SK-N-SH (cell line): ENCODE results near the gene GPR137B. TPM values are rescaled to one million over a fixed set of nuclear protein-coding genes. Genes with fewer than 3 reads are reported as not detected.

ENCODE experiments used
- CTCF ChIA-PET: fragments of 300-600, 350-600 bp; formaldehyde crosslinking; extraction: SDS; loops from one replicate; lab custom pipeline; 2021; lab: Yijun Ruan, JAX
- POLR2A ChIA-PET: fragments of 350-600 bp; sonication (Branson Sonifier 250); formaldehyde crosslinking; extraction: SDS; loops from one replicate; lab custom pipeline; 2020; ENCODE audit warnings: antibody characterized with exemption, inconsistent platforms; lab: Yijun Ruan, JAX
- DNase-seq: peaks from one replicate; pipeline ENCODE4 v3.0.0; 2012
- H2AFZ ChIP-seq: fragments of 200-600 bp; sonication (generic); 2 replicates; pipeline ENCODE4 v1.8.1; 2016; ENCODE audit warnings: antibody characterized with exemption, mild to moderate bottlenecking, low read depth
- H3F3A ChIP-seq: fragments of 200-600 bp; sonication (generic); replicated peaks from 2 replicates; pipeline ENCODE3; 2016; ENCODE audit warnings: antibody characterized with exemption, mild to moderate bottlenecking; ENCODE audit not compliant: insufficient read depth
- H3K27ac ChIP-seq, 2 experiments: fragments of 200-500 bp in 1 of 2; fragments of 200-600 bp in 1 of 2; sonication (Bioruptor generic) in 1 of 2; sonication (generic), shearing (Covaris generic) in 1 of 2; 2 replicates each; pipeline versions ENCODE4 v1.5.1 to v1.6.1; 2014 to 2016; ENCODE audit warnings: low read depth in 2 of 2, inconsistent platforms in 1 of 2, low read length in 1 of 2, mild to moderate bottlenecking in 1 of 2, mixed read lengths in 1 of 2
- H3K27me3 ChIP-seq: fragments of 200-600 bp; sonication (generic), shearing (Covaris generic); 2 replicates; pipeline ENCODE4 v1.6.1; 2016; ENCODE audit warnings: mixed run types; ENCODE audit not compliant: insufficient read depth
- H3K36me3 ChIP-seq, 2 experiments: fragments of 200-500 bp in 1 of 2; fragments of 200-600 bp in 1 of 2; sonication (Bioruptor generic) in 1 of 2; sonication (generic) in 1 of 2; replicated peaks in 1 of 2; 2 replicates each; pipeline versions ENCODE3 to v1.5.1; 2014 to 2016; ENCODE audit warnings: low read length in 1 of 2, mild to moderate bottlenecking in 1 of 2; ENCODE audit not compliant: insufficient read depth in 2 of 2, control insufficient read depth in 1 of 2
- H3K4me1 ChIP-seq, 2 experiments: fragments of 200-500 bp in 1 of 2; fragments of 200-600 bp in 1 of 2; sonication (Bioruptor generic) in 1 of 2; sonication (generic), shearing (Covaris generic) in 1 of 2; 2 replicates each; pipeline versions ENCODE4 v1.5.1 to v1.6.1; 2014 to 2016; ENCODE audit warnings: low read depth in 1 of 2, low read length in 1 of 2, mixed run types in 1 of 2; ENCODE audit not compliant: insufficient read depth in 2 of 2, control insufficient read depth in 1 of 2
- H3K4me2 ChIP-seq: fragments of 200-600 bp; sonication (generic), shearing (Covaris generic); 2 replicates; pipeline ENCODE4 v1.6.1; 2017; ENCODE audit warnings: mixed run types
- H3K4me3 ChIP-seq, 2 experiments: fragments of 200-500 bp in 1 of 2; fragments of 200-600 bp in 1 of 2; sonication (Bioruptor generic) in 1 of 2; sonication (generic), shearing (Covaris generic) in 1 of 2; 2 replicates each; pipeline versions ENCODE4 v1.5.1 to v1.8.1; 2014 to 2016; ENCODE audit warnings: low read depth in 2 of 2, inconsistent platforms in 1 of 2, low read length in 1 of 2, mild to moderate bottlenecking in 1 of 2, mixed read lengths in 1 of 2, moderate library complexity in 1 of 2
- H3K79me2 ChIP-seq: fragments of 200-600 bp; sonication (generic); 2 replicates; pipeline ENCODE4 v1.8.1; 2017; ENCODE audit warnings: mild to moderate bottlenecking; ENCODE audit not compliant: insufficient read depth
- H3K9ac ChIP-seq: fragments of 200-600 bp; sonication (generic); 2 replicates; pipeline ENCODE4 v1.6.1; 2017; ENCODE audit warnings: mixed run types
- H3K9me2 ChIP-seq: fragments of 200-600 bp; sonication (generic); 2 replicates; pipeline ENCODE4 v1.6.1; 2017; ENCODE audit warnings: mixed run types
- H3K9me3 ChIP-seq: fragments of 200-600 bp; sonication (generic); 2 replicates; pipeline ENCODE4 v1.6.1; 2017; ENCODE audit warnings: mixed run types, mild to moderate bottlenecking, moderate library complexity
- H4K20me1 ChIP-seq: fragments of 200-600 bp; sonication (generic); 2 replicates; pipeline ENCODE4 v1.6.1; 2017; ENCODE audit warnings: mild to moderate bottlenecking, mixed run types; ENCODE audit not compliant: insufficient read depth
- CHD2 ChIP-seq: fragments of 150-350 bp; IDR thresholded peaks from 2 replicates; pipeline ENCODE4 v1.6.1; 2018; ENCODE audit warnings: low read length; ENCODE audit not compliant: partially characterized antibody
- FOSL2 ChIP-seq: IDR thresholded peaks from 2 replicates; pipeline ENCODE4 v1.4.0; 2012; ENCODE audit warnings: low read depth, mild to moderate bottlenecking, moderate library complexity, borderline replicate concordance
- FOXJ3 ChIP-seq: sonication (generic); formaldehyde crosslinking; IDR thresholded peaks from 2 replicates; pipeline ENCODE4 v1.5.1; 2020; ENCODE audit warnings: mild to moderate bottlenecking, missing genetic modification reagents
- JUND ChIP-seq: IDR thresholded peaks from 2 replicates; pipeline ENCODE4 v1.4.0; 2012
- NFIC ChIP-seq: IDR thresholded peaks from 2 replicates; pipeline ENCODE4 v1.4.0; 2012; ENCODE audit warnings: borderline replicate concordance
- NRF1 ChIP-seq: IDR thresholded peaks from 2 replicates; pipeline ENCODE4 v1.6.1; 2012; ENCODE audit warnings: low read depth, mild to moderate bottlenecking, low read length
- PBX3 ChIP-seq: IDR thresholded peaks from 2 replicates; pipeline ENCODE4; 2012
- RAD21 ChIP-seq: IDR thresholded peaks from 2 replicates; pipeline ENCODE4 v1.6.1; 2012; ENCODE audit warnings: mild to moderate bottlenecking, low read length
- REST ChIP-seq: IDR thresholded peaks from 2 replicates; pipeline ENCODE4 v1.6.1; 2012; ENCODE audit warnings: mild to moderate bottlenecking, low read depth, low read length, moderate library complexity
- TCF12 ChIP-seq: IDR thresholded peaks from 2 replicates; pipeline ENCODE4 v1.4.0; 2012
- USF1 ChIP-seq: IDR thresholded peaks from 2 replicates; pipeline ENCODE4 v1.4.0; 2012; ENCODE audit warnings: low read depth, borderline replicate concordance
- USF2 ChIP-seq: fragments of 150-350 bp; IDR thresholded peaks from 2 replicates; pipeline ENCODE4 v1.6.1; 2017; ENCODE audit warnings: antibody characterized with exemption, low read length, low read depth, borderline replicate concordance
- YY1 ChIP-seq: IDR thresholded peaks from 2 replicates; pipeline ENCODE4 v1.4.0; 2012; ENCODE audit warnings: low read depth, mild to moderate bottlenecking
- WGBS: methylation state at CpG from one replicate; pipeline ENCODE4 v1.1.6; 2017; ENCODE audit warnings: low lambda C conversion rate; 5-methylcytosine and 5-hydroxymethylcytosine counted together
- polyA plus RNA-seq, 3 experiments: library from polyadenylated mRNA; depleted of rRNA; stranded (reverse); fragments of >200 nt; gene quantifications; 2 replicates each; pipeline ENCODE4 v1.2.3, GENCODE V29; 2012

GPR137B gene
- polyA plus RNA-seq, 1 of the 3 experiments (the other 2 are of a cell fraction): 7.0 TPM

- Histone ChIP-seq H3K36me3 (no peaks in the 10 kb centered on the region), H4K20me1 (no peaks in the 10 kb centered on the region), H3K9me2 (no peaks in the 10 kb centered on the region), H3F3A (peaks cover 20% of the 10 kb centered on the region), H3K4me2 (no peak overlapping the region), H3K9ac (no peak overlapping the region)
- CTCF ChIA-PET: no interaction called here
- DNase-seq: no peak
- TF ChIP-seq RAD21 (no peak), NRF1 (no peak), FOSL2 (no peak), YY1 (no peak), USF2 (no peak), TCF12 (no peak), JUND (no peak), CHD2 (no peak), USF1 (no peak), REST (no peak), FOXJ3 (CRISPR knock-in tag) (no peak), PBX3 (no peak), NFIC (no peak)
- TF ChIP-seq, all 33 proteins: peak for 0
- Histone ChIP-seq H3K27me3 (no peaks in the 10 kb centered on the region), H3K4me1 (peaks cover 0 to 2% of the 10 kb centered on the region in 2 experiments; a peak in 1 of 4 replicates), H3K9me3 (peaks cover 7% of the 10 kb centered on the region; the same call in 1 of the 2 replicates), H3K79me2 (no peaks in the 10 kb centered on the region), H3K27ac (no peak overlapping the region), H2AFZ (no peak overlapping the region), H3K4me3 (no peak overlapping the region)
- 89% methylated on average over 15 of the region's 15 CpGs for WGBS
- POLR2A ChIA-PET: no interaction called here
Observed at GRCh38 chr1:236100799-236101198, 41.5 kb upstream of the GPR137B start.
